ENCODE results near the gene LUZP1. TPM values are rescaled to one million over a fixed set of nuclear protein-coding genes. Genes with fewer than 3 reads are reported as not detected.

Gene LUZP1
- total RNA-seq, 1 donor from 2014 or later = 21.8 TPM

DNA sequence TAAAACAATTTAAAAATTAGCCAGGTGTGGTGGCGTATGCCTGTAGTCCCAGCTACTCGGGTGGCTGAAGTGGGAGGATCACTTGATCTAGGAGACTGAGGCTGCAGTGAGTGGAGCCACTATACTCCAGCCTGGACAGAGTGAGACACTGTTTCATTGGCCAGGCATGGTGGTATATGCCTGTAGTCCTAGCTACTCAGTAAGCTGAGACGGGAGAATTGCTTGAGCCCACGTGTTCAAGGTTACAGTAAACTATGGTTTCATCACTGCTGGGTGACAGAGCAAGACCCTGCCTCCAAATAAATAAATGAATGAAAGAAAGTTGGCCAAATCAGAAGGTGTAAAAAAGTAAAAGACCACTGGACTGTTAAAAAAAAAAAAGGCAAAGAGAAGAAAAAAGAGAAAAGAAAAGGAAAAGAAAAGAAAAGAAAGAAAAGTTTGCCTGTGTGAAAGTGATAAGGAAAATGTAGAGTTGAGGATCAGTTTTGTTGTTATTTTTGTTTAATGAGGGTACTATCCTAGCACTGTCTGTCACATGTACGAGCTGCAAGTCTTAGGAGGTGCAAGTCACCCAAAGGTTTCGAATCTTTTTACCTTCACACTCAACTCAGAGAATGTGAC is 52.3 kb downstream of the LUZP1 start:
- no peak for DNase-seq

DNA sequence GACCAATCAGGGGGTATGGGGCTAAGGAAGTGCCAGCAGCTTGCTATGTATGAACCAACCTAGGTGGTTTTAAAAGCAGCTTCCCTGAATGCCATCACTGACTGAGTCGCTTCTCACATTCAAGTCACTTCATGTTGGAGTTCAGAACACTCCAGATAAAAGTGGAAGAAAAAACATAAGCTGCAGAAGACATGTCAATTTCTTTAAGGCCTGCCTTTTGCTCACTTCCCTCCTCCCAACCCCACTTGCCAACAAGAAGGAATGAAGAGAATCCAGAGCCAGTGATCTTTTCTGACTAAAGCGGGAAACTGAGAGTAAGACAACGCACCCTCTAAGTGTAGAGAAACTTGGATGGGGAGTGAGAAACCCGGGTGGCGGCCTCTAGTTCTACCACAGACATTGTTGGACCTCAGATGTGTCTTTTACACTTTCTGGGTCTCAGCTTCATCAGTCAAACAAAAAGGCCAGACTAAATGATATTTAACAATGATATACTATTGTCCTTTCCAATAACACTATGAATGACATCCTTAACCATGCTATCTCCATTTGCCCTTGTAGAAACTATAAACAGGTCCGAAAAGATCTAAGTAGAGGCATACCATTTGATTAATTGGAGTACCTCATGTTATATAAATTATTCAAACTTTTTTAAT is 54.1 kb downstream of the LUZP1 start:
- DNase-seq = no peak

DNA sequence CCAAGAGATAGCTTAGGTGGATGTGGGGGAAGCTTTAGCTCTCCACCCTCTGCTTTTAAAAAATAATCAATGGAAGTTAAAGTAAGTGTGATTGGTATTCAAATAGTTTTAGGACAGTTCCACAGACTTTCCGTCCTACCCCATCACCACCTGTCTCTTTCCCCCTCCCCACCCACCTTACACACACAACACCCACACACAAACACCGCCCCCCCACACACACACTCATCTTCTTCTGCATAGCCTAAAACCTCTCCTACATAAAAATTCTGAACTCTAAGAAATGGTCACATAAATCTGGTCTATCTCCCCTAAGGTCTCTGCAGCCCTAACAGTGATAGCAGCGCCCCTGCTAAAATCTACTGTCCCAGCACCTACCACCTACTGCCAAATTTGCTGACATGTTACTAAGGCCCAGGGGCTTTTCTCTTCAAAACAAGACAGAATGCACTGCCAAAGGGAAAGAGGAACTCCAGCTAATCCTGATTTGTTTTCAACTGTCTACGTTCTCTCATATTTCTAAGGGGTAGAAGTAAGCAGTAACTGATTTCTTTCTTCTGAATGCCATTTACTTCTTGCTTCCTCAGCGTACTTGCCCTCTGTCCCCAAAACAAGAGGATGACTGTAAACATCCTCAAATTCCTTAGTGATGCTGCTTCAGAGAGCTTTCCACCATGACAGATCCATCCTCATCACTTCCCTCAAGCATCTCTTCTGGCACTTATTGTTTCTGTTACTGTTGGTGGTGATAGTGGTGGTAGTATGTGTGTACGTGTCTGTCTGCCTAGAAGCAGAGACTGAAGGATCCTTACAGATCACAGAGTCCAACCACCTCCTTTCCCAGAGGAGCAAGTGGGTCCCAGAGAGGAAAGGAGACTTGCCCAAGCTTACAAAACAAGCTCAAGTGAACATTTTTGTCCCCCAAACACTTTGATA is 56.8 kb downstream of the LUZP1 start:
- no peak for DNase-seq

DNA sequence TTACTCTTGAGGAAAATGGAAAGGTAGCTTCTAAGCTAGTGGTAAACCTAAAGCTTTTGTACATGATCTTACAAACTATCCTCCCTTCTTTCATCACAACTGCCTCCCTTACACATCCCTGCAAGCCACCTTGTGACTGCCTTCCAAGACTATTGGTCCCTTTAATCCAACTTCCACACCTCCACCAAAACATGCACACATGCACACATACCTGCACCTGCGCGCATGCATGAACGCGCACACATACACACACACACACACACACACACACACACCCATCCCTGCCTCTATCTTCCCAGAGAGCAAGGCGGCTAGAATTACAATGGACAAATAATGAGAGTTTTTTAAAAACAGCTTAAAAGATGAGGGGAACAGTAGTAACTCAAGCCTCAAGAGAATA is 58.3 kb downstream of the LUZP1 start:
- no peak for DNase-seq

DNA sequence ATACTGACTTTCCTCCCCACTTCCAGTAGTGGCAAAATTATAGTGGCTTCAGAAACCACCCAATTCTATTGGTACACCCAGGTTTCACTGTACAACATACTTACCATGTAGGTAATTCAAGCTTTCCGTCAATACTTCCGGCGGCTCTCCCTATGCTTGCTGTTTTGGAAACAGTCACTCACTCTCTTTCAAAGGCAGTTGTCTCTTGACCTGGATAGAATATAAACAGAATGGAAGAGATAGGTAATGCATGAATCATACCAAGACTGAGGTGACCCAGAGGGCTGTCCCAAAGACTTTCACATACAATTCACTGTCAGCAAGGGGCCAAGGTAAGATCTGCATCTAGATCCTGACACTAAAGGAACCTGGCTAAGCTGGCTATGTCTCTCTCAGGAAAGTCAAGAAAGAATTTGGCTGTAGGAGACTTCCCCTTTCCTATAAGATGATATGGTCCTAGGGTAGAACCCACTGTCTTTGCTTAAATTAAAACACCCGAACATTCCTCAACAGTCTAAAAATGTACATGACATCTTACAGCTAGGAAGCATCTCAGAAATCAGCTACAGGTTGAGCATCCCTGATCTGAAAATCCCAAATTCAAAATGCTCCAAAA is 59.6 kb downstream of the LUZP1 start:
- DNase-seq = no peak

DNA sequence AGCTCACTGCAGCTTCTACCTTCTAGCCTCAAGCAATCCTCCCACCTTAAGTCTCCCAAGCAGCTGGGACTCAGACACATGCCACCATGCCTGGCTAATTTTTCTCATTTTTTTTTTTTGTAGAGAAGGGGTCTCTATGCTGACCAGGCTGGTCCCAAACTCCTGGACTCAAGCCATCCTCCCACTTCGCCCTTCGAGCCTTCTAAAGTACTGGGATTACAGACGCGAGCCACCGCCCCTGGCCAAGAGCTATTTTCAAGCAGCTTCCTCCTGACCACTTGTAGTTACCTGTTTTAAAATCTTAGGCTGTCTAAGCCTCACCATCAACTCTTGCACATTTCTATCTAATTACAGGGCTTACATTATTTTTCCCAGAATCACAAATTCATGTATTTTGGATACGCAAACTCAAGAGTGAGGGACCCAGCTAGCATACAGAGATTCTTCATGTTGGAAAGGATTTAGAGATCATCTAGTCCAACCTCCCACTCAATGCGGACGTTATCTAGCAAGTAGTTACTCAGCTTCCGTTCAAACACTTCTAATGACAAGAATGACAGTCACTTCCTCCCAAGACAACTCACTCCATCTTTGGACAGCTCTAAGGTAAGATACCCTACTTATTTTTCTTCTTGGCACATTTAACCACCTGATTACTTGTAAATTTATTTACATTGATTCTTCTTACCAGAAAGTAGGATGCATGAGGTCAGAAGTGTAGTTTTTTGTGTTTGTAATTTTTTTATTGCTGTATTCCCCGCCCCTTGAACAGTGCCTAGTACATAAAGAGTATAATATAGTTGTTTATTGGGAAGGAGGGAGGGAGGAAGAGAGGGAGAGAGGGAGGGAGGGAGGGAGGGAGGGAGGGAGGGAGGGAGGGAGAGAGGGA is 65.4 kb downstream of the LUZP1 start:
- no peak for DNase-seq

DNA sequence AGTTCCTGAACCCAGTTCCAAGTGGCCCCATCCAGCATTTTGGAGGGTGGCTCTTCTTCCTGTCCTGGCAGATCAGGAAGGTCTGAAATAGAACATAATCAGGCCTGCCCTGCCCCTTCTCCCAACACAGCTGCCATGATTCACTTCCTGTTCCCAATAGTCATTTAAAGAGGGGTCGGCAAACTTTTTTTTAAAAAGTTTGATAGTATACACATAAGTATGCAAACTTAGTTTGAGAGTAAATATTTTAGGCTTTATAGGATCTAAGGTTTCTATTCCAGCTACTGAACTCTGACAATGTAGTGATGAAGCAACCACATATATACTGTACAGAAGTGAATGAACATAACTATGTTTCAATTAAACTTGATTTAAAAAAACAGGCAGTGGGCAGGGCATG is 66.4 kb downstream of the LUZP1 start:
- no peak for DNase-seq

DNA sequence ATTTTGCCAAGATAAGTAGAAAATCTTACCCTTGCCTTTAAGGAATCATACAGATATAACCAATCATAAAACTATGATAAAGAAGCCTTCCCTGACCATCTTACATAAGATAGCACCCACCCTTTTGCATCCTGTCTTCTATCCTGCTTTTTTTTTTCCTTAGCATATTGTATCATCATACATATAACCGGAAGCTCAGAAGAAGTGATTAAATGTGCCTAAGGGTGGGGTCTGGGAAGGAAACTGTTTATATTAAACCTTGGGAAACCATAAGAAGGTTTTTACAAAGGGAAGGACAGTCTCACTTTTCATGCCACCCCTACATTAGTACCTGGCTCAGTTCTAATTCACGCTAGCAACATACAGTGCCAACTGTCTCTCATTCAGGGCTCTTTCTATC is 66.8 kb downstream of the LUZP1 start:
- no peak for DNase-seq

DNA sequence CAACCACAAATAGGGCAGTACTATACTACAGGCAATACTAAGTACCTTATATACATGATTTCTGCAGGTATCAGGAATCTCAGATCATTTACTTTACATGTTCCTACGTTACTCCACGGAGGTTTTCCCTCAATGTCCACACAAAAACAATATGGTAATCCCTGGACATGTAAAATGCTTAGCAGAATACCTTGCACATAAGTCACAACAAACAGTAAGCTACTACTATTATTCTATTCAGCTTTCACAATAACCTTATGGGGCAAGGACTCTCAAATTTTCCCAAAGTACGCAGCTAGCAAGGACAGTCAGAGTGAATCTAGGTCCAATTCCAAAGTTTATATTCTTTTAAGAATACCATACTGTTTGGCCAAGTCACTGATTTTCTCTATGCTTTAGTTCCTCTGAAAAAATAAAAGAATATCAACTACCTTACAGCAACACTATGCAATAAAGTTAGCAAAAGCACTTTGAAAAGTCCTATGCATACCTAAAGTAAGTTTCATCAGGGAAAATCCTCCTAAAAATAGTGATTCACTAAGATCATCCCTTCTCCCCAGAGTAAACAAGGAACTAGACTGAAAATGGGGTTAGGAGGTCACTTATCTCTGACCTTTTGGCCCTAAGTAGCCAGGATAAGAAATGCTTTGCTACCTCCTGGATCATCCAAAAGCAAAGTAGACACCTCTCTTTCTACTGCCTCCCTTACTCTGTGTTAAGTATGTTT is 67.4 kb downstream of the LUZP1 start:
- DNase-seq = no peak

DNA sequence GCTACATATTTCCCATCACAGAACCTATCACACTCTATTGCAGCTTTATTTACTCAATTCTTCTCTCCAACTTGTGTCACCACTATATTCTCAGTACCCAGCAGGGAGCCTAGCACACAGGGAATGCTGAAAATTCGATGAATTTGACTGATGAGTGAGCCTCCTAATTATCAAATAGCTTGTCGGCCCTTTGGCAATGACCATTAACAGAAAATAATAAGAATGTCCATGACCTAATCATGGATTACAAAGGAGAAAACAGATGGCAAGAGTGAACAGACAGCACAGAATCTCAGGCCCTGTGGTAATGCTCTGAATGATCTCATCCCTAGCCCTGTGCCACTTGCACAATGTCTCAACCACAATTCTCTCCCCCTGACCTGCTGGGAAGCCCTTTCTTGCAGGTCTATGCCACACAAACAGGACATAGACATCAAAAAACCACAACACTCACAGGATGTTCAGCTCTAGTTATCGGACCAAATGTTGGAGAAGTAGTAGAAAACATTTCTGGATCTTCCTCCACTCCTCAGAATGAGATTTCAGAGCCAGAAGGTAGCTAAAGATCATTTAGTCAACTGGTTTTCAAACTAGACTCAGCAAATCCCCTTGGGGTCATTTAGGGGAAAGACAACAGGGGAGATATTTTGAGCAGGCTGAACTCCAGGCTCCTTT is 68.4 kb downstream of the LUZP1 start:
- no peak for DNase-seq

DNA sequence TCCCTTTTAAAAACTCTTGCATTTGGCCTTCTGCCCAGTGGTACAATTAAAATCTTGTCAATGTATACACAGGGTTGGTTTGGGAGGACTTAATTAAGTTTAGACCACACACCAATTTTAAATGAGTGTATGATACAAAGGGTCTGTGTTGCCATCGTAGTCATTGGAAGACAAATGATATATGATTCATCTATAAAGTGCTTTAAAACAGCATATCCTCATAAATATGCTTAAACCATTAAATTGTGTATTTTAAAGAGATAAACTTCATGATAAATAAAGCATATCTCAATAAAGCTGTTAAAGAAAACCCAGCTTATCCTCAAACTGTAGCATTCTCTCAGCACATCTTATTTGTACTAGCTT is 69.5 kb downstream of the LUZP1 start:
- DNase-seq = no peak

DNA sequence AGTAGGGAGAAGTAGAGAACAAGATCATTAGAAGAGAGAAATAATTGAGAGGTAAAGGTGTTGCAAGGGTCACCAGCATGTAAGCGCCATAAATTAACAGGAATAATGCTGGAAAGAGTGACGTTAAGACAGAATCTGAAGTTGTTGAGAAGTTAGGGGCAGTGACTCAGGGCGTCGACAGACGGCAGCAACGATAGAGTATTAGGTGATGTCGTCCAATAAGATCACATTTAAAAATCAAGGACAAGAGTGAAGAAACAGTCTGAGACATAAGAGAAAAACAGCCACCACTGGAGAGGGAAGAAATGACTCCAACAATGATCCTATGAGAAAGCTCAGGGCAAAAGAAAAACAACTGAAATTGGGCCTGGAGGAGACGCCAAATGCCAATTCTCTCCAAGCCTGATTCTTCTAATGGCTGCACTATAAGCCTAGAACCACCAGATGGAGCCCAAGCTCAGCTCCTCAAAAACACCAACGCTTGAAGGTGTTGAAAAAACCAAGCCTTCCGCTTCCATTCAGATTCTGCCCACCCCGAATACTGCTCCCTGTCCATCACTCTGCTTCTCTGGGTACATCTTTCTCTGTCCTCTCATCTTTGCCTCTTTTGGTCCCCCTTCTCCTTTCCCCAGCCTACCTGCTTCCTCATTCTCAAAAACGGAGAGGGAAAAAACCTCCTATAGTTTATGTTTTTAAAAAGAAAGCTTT is 70.0 kb downstream of the LUZP1 start:
- peak; percentile 70 for DNase-seq

DNA sequence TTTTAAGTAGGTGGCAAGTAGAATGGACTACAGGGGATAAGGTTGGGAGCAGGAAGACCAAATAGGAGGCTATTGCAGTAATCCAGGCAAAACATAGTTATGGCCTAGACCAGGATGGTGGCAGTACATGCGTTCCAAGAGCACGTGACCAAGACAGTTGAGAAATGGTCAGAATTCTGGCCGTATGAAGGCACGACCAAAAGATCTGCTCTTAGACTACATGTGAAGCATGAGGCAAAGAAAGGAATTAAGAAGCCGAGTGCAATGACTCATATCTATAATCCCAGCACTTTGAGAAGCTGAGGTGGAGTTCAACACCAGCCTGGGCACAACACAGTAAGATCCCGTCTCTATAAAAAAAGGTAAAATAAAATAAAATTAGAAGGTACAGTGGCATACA is 71.3 kb downstream of the LUZP1 start:
- no peak for DNase-seq

DNA sequence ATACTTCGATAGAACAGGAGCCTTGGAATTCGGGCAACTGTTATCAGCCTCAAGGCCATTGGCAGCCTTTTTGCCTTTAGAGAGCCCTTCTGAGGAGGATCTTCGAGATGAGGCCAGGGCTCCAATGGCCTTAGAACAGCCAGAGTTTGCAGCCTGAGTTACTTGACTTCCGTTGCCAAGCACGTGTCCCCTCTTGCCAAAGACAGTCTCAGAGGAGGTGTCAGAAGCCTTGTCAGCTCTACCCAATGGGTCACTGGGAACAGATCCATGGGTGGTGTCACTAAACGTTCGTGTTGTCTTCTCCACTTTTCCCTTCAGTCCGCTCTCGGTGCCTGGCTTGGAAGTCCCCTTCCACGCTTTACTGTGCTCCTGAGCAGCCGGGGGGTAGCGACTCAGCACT is 76.2 kb downstream of the LUZP1 start:
- DNase-seq = no peak

DNA sequence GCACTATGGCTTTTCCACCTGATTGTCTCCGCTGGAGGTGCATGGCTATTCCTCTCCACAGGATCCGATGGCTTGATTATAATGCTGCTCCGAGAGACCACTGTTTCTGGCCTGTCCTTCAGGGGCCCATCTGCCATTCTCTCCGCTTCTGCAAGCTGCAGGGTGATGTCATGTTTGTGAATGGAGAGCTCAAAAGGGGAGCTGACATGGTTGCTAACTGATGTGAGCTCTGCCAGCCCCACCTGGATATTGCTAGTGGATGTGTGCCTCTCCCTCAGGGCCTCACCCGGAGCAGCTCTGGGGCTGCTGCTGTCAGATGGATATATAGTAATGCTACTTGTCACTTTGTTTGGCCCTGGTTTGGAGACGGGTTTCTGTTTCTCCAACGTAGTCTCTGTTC is 77.1 kb downstream of the LUZP1 start:
- DNase-seq = no peak

DNA sequence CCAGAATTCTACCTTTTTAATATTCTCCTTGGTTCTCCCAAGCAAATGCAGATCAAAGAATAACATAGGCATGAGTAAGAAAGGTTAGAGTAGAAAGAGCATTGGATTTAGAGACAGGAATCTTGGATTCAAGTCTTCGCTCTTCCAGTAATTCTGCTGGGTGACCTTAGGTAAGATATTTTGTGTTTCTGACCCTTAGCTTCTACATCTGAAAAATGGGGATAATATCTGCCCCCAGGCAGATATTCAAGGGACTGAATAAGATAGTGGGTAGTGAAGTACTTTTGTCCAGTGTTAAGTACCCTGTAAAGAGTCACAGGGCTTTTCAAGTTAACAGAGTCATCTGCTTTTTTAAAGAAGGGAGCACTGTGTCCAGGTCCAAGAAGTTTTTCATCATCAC is 78.6 kb downstream of the LUZP1 start:
- DNase-seq = no peak

DNA sequence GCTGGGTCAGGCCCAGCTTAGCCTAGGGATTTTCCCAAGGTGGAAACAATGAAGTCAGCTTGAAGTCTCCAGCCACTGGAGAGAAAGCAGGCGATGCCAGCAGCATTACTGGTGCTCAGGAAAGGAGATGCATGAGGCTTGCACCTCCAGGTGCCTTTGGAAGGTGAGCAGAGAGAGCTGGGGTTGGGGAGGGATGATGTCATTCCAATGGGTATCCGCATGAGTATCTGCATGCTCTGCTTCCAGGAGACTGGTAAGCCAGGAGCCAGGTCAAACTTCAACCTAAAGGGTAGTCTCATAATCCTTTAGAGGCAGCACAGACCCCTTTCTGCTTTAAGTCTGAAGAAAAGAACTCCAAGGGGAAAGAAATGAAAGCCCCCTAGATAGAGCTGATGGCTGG is 80.6 kb downstream of the LUZP1 start:
- DNase-seq = no peak

DNA sequence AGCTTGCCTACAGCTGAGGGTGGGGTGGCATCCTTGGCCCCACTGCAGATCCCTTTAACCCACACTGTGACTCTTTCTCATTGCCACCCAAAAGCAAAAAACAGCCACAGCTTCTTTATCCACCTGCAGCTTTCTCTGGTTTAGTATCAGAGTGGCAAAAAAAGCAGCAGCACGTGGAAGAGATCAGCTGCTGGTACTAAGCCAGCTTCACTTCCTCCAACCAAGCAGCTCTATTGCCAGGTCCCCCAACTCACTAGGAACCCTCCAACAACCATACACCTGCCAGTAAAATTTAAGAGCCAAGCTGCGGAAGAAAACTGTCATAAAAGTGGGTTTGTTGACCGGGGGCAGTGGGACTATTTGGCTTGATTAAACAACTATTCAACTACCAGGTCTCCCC is 83.0 kb downstream of the LUZP1 start:
- DNase-seq = no peak

DNA sequence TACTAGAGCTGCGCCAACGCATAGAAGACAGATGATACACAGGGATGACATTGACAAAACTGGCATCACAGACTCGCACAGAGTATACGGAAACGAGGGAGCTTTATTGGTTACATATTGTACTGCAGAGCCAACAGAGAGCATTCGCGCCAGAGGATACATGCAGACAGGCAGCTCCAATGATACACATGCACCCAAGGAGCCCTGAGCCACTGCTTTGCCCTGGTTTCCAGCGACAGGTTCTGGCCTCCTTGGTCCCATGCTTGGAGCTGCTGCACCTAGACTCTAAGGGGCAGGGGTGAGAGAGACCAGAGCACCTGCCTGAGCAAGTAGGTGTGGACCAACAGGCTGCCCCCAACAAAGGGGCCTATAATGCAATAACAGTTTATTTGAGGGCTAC is 83.8 kb downstream of the LUZP1 start:
- no peak for DNase-seq
